HEK293 (cell line): ENCODE data around the gene FAM184A.
A peak's percentile ranks its signal among the peaks of the same experiment; 100 is the strongest.

Source experiments
- GLIS1 ChIP-seq: fragments of 450-650 bp; formaldehyde crosslinking; IDR thresholded peaks from 2 replicates; pipeline ENCODE4 v1.5.1; 2016; ENCODE audit warnings: missing biosample characterization, missing genetic modification characterization
- PRDM2 ChIP-seq: fragments of 450-650 bp; formaldehyde crosslinking; IDR thresholded peaks from 2 replicates; pipeline ENCODE4 v1.5.1; 2016; ENCODE audit warnings: missing biosample characterization, missing genetic modification characterization, borderline replicate concordance
- PRDM4 ChIP-seq: fragments of 450-650 bp; formaldehyde crosslinking; IDR thresholded peaks from 2 replicates; pipeline ENCODE4 v1.5.1; 2017; ENCODE audit warnings: missing biosample characterization, missing genetic modification characterization
- SETDB1 ChIP-seq: IDR thresholded peaks from one replicate; pipeline ENCODE4 v1.6.1; 2017; ENCODE audit warnings: mild to moderate bottlenecking, low read length, moderate library complexity, mixed read lengths; ENCODE audit not compliant: insufficient read length
- YY2 ChIP-seq: fragments of 450-650 bp; formaldehyde crosslinking; IDR thresholded peaks from 2 replicates; pipeline ENCODE4 v1.5.1; 2016; ENCODE audit warnings: missing biosample characterization, missing genetic modification characterization
- ZBTB49 ChIP-seq: fragments of 450-650 bp; formaldehyde crosslinking; IDR thresholded peaks from 2 replicates; pipeline ENCODE4 v1.5.1; 2016; ENCODE audit warnings: missing biosample characterization, missing genetic modification characterization, low read depth
- ZBTB8A ChIP-seq: fragments of 450-650 bp; formaldehyde crosslinking; IDR thresholded peaks from 2 replicates; pipeline ENCODE4 v1.5.1; 2016; ENCODE audit warnings: missing biosample characterization, missing genetic modification characterization
- ZNF10 ChIP-seq: fragments of 450-650 bp; formaldehyde crosslinking; IDR thresholded peaks from 2 replicates; pipeline ENCODE4 v1.5.1; 2017; ENCODE audit warnings: missing biosample characterization, missing genetic modification characterization
- ZNF121 ChIP-seq: fragments of 450-650 bp; formaldehyde crosslinking; IDR thresholded peaks from 2 replicates; pipeline ENCODE4 v1.5.1; 2016; ENCODE audit warnings: missing biosample characterization, missing genetic modification characterization
- ZNF350 ChIP-seq: fragments of 450-650 bp; formaldehyde crosslinking; IDR thresholded peaks from 2 replicates; pipeline ENCODE4 v1.5.0; 2017; ENCODE audit warnings: missing biosample characterization, mild to moderate bottlenecking, missing genetic modification characterization
- ZNF354C ChIP-seq: fragments of 450-650 bp; formaldehyde crosslinking; IDR thresholded peaks from 2 replicates; pipeline ENCODE4 v1.5.1; 2016; ENCODE audit warnings: missing biosample characterization, missing genetic modification characterization, low read depth, borderline replicate concordance
- ZNF366 ChIP-seq: fragments of 450-650 bp; formaldehyde crosslinking; conservative IDR thresholded peaks from 2 replicates; pipeline ENCODE4 v1.5.1; 2016; ENCODE audit warnings: missing biosample characterization, missing genetic modification characterization
- ZNF416 ChIP-seq: fragments of 450-650 bp; formaldehyde crosslinking; IDR thresholded peaks from 2 replicates; pipeline ENCODE4 v1.5.1; 2016; ENCODE audit warnings: missing biosample characterization, missing genetic modification characterization
- ZNF514 ChIP-seq: fragments of 450-650 bp; formaldehyde crosslinking; IDR thresholded peaks from 2 replicates; pipeline ENCODE4 v1.5.1; 2016; ENCODE audit warnings: missing biosample characterization, missing genetic modification characterization
- ZNF555 ChIP-seq: fragments of 450-650 bp; formaldehyde crosslinking; conservative IDR thresholded peaks from 2 replicates; pipeline ENCODE4 v1.5.1; 2017; ENCODE audit warnings: missing biosample characterization, mild to moderate bottlenecking, missing genetic modification characterization, inconsistent platforms
- ZNF791 ChIP-seq: fragments of 450-650 bp; formaldehyde crosslinking; IDR thresholded peaks from 2 replicates; pipeline ENCODE4 v1.5.1; 2016; ENCODE audit warnings: missing biosample characterization, missing genetic modification characterization
- ZNF792 ChIP-seq: fragments of 450-650 bp; formaldehyde crosslinking; IDR thresholded peaks from 2 replicates; pipeline ENCODE4 v1.5.1; 2016; ENCODE audit warnings: missing biosample characterization, missing genetic modification characterization
- TF ChIP-seq, protein P1 (sequence below): fragments of 450-650 bp; formaldehyde crosslinking; IDR thresholded peaks from 2 replicates; pipeline ENCODE4 v1.5.1; 2016; ENCODE audit warnings: missing biosample characterization, missing genetic modification characterization
- TF ChIP-seq, protein P2 (sequence below): fragments of 450-650 bp; formaldehyde crosslinking; conservative IDR thresholded peaks from 2 replicates; pipeline ENCODE4 v1.5.1; 2016; ENCODE audit warnings: low read depth, missing biosample characterization, missing genetic modification characterization

Gene FAM184A

DNA sequence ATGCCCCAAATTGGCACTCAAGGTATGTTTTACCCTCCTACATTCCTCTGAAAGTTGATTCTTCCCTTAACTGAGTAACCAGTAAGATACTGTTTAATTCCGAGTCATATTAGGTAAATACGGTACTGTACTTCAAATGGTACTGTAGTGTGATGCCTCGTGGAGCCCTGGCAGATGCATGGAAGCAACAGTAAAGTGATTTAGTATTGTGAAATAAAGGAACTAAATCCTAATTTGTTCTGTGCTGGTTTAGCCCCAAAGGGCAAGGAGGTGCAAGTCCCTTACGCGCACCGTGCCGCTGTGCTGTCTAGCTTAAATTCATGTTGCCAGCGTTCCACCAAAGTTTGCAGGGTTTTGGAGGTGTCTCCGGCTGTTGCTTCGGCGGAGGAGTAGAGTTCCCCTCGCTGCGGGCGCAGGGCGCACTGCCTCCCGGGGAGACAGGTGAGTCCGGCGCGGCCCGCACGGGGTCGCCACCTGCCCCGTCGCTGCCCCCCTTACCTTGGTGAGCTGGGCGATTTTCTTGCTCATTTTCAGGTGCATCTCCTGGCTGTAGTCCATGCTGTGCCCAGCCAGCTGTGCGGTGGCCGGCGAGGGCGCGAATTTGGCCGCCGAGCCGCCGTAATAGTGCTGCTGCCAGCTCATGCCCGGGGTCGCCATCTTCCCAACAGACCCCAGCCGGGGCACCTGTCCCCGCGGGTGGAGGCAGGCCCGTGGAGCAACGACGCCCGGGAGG is 655 bp downstream of the FAM184A start (continued):
- TF ChIP-seq ZBTB49 (tag by site-specific recombination) (no peak), PRDM2 (tag by site-specific recombination) (no peak), ZNF121 (no peak), ZNF366 (tag by site-specific recombination) (no peak), PRDM4 (tag by site-specific recombination) (no peak), ZNF416 (tag by site-specific recombination) (no peak), ZBTB8A (tag by site-specific recombination) (peak; percentile 69), YY2 (tag by site-specific recombination) (0 out of 2 replicates have a peak, but pooled peaks have one; percentile 20), ZNF514 (no peak), ZNF792 (tag by site-specific recombination) (no peak), GLIS1 (tag by site-specific recombination) (peak; percentile 74), ZNF10 (tag by site-specific recombination) (no peak), ZNF555 (tag by site-specific recombination) (no peak), SETDB1 (no peak), ZNF354C (tag by site-specific recombination) (no peak), ZNF350 (tag by site-specific recombination) (no peak), ZNF791 (tag by site-specific recombination) (no peak)
- TF ChIP-seq, protein P1, sequence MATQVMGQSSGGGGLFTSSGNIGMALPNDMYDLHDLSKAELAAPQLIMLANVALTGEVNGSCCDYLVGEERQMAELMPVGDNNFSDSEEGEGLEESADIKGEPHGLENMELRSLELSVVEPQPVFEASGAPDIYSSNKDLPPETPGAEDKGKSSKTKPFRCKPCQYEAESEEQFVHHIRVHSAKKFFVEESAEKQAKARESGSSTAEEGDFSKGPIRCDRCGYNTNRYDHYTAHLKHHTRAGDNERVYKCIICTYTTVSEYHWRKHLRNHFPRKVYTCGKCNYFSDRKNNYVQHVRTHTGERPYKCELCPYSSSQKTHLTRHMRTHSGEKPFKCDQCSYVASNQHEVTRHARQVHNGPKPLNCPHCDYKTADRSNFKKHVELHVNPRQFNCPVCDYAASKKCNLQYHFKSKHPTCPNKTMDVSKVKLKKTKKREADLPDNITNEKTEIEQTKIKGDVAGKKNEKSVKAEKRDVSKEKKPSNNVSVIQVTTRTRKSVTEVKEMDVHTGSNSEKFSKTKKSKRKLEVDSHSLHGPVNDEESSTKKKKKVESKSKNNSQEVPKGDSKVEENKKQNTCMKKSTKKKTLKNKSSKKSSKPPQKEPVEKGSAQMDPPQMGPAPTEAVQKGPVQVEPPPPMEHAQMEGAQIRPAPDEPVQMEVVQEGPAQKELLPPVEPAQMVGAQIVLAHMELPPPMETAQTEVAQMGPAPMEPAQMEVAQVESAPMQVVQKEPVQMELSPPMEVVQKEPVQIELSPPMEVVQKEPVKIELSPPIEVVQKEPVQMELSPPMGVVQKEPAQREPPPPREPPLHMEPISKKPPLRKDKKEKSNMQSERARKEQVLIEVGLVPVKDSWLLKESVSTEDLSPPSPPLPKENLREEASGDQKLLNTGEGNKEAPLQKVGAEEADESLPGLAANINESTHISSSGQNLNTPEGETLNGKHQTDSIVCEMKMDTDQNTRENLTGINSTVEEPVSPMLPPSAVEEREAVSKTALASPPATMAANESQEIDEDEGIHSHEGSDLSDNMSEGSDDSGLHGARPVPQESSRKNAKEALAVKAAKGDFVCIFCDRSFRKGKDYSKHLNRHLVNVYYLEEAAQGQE, result 0 out of 2 replicates have a peak, but pooled peaks have one; percentile 28
- TF ChIP-seq, protein P2, sequence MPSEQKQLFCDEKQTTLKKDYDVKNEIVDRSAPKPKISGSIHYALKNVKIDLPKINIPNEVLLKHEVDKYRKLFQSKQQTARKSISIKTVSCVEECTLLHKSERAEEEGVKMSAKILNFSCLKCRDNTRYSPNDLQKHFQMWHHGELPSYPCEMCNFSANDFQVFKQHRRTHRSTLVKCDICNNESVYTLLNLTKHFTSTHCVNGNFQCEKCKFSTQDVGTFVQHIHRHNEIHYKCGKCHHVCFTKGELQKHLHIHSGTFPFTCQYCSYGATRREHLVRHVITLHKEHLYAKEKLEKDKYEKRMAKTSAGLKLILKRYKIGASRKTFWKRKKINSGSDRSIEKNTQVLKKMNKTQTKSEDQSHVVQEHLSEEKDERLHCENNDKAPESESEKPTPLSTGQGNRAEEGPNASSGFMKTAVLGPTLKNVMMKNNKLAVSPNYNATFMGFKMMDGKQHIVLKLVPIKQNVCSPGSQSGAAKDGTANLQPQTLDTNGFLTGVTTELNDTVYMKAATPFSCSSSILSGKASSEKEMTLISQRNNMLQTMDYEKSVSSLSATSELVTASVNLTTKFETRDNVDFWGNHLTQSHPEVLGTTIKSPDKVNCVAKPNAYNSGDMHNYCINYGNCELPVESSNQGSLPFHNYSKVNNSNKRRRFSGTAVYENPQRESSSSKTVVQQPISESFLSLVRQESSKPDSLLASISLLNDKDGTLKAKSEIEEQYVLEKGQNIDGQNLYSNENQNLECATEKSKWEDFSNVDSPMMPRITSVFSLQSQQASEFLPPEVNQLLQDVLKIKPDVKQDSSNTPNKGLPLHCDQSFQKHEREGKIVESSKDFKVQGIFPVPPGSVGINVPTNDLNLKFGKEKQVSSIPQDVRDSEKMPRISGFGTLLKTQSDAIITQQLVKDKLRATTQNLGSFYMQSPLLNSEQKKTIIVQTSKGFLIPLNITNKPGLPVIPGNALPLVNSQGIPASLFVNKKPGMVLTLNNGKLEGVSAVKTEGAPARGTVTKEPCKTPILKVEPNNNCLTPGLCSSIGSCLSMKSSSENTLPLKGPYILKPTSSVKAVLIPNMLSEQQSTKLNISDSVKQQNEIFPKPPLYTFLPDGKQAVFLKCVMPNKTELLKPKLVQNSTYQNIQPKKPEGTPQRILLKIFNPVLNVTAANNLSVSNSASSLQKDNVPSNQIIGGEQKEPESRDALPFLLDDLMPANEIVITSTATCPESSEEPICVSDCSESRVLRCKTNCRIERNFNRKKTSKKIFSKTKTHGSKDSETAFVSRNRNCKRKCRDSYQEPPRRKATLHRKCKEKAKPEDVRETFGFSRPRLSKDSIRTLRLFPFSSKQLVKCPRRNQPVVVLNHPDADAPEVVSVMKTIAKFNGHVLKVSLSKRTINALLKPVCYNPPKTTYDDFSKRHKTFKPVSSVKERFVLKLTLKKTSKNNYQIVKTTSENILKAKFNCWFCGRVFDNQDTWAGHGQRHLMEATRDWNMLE (tag by site-specific recombination), result 0 out of 2 replicates have a peak, but pooled peaks have one; percentile 1
